Measurements from ENCODE around the gene ZNF593. TPM values are rescaled to one million over a fixed set of nuclear protein-coding genes. Genes with fewer than 3 reads are reported as not detected.

Gene ZNF593
- total and polyA plus RNA-seq, 9 of the 15 experiments (the other 6 are each of a cell fraction or from before 2014, with no cell fraction given) = 9.8 to 334 (median 48.2) TPM

DNA sequence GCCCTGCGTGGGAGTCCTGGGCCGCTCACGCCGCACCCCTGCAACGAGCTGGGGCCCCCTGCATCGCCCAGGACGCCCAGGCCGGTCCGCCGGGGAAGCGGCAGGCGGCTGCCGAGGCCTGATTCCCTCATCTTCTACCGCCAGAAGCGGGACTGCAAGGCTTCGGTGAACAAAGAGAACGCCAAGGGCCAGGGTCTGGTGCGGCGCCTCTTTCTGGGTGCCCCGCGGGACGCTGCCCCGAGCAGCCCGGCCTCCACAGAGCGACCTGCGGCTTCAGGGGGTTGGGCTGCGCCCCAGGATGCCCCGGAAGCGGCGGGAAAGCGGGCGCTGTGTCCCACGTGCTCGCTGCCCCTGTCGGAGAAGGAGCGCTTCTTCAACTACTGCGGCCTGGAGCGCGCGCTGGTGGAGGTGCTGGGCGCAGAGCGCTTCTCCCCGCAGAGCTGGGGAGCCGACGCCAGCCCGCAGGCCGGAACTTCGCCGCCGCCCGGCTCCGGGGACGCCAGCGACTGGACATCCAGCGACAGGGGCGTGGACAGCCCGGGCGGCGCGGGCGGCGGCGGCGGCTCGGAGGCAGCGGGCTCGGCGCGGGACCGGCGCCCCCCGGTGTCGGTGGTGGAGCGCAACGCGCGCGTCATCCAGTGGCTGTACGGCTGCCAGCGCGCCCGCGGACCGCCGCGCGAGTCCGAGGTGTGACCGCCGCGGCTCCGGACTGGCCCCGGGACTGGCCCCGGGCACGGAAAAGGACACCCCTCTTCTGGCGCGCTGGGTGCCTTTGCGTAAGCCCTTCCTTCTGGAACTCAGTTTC is 8.1 kb upstream of the ZNF593 start (continued):
- TF ChIP-seq, protein P1, sequence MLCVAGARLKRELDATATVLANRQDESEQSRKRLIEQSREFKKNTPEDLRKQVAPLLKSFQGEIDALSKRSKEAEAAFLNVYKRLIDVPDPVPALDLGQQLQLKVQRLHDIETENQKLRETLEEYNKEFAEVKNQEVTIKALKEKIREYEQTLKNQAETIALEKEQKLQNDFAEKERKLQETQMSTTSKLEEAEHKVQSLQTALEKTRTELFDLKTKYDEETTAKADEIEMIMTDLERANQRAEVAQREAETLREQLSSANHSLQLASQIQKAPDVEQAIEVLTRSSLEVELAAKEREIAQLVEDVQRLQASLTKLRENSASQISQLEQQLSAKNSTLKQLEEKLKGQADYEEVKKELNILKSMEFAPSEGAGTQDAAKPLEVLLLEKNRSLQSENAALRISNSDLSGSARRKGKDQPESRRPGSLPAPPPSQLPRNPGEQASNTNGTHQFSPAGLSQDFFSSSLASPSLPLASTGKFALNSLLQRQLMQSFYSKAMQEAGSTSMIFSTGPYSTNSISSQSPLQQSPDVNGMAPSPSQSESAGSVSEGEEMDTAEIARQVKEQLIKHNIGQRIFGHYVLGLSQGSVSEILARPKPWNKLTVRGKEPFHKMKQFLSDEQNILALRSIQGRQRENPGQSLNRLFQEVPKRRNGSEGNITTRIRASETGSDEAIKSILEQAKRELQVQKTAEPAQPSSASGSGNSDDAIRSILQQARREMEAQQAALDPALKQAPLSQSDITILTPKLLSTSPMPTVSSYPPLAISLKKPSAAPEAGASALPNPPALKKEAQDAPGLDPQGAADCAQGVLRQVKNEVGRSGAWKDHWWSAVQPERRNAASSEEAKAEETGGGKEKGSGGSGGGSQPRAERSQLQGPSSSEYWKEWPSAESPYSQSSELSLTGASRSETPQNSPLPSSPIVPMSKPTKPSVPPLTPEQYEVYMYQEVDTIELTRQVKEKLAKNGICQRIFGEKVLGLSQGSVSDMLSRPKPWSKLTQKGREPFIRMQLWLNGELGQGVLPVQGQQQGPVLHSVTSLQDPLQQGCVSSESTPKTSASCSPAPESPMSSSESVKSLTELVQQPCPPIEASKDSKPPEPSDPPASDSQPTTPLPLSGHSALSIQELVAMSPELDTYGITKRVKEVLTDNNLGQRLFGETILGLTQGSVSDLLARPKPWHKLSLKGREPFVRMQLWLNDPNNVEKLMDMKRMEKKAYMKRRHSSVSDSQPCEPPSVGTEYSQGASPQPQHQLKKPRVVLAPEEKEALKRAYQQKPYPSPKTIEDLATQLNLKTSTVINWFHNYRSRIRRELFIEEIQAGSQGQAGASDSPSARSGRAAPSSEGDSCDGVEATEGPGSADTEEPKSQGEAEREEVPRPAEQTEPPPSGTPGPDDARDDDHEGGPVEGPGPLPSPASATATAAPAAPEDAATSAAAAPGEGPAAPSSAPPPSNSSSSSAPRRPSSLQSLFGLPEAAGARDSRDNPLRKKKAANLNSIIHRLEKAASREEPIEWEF (CRISPR knock-in tag; IDR thresholded peaks at IDR 0.05) = no peak
- TF ChIP-seq, protein P2, sequence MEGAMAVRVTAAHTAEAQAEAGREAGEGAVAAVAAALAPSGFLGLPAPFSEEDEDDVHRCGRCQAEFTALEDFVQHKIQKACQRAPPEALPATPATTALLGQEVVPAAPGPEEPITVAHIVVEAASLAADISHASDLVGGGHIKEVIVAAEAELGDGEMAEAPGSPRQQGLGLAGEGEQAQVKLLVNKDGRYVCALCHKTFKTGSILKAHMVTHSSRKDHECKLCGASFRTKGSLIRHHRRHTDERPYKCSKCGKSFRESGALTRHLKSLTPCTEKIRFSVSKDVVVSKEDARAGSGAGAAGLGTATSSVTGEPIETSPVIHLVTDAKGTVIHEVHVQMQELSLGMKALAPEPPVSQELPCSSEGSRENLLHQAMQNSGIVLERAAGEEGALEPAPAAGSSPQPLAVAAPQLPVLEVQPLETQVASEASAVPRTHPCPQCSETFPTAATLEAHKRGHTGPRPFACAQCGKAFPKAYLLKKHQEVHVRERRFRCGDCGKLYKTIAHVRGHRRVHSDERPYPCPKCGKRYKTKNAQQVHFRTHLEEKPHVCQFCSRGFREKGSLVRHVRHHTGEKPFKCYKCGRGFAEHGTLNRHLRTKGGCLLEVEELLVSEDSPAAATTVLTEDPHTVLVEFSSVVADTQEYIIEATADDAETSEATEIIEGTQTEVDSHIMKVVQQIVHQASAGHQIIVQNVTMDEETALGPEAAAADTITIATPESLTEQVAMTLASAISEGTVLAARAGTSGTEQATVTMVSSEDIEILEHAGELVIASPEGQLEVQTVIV (CRISPR knock-in tag; IDR thresholded peaks at IDR 0.05; ENCODE audit: borderline replicate concordance) = no peak
- TF ChIP-seq ZNF778 (CRISPR knock-in tag; IDR thresholded peaks at IDR 0.05) = no peak
- TF ChIP-seq ZKSCAN3 (CRISPR knock-in tag; IDR thresholded peaks at IDR 0.05) = no peak
- TF ChIP-seq ZNF239 (CRISPR knock-in tag; IDR thresholded peaks at IDR 0.05) = peak; percentile 50; the same call in 1 of the 2 replicates
- TF ChIP-seq STAT5A (IDR thresholded peaks at IDR 0.05; ENCODE audit: borderline replicate concordance, low read length) = no peak
- no peak for TF ChIP-seq ZNF584 (CRISPR knock-in tag; IDR thresholded peaks at IDR 0.05; ENCODE audit: low read depth)
- TF ChIP-seq LEF1 (IDR thresholded peaks at IDR 0.05) = no peak
- no peak for TF ChIP-seq DACH1 (IDR thresholded peaks at IDR 0.05; ENCODE audit: partially characterized antibody)
- TF ChIP-seq, protein P3, sequence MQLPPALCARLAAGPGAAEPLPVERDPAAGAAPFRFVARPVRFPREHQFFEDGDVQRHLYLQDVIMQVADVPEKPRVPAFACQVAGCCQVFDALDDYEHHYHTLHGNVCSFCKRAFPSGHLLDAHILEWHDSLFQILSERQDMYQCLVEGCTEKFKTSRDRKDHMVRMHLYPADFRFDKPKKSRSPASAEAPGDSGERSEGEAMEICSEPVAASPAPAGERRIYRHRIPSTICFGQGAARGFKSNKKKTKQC (CRISPR knock-in tag; IDR thresholded peaks at IDR 0.05) = peak; percentile 94
- 0 out of 2 replicates have a peak, but pooled peaks have one; percentile 39 for TF ChIP-seq ZNF311 (CRISPR knock-in tag; IDR thresholded peaks at IDR 0.05)
- TF ChIP-seq ZSCAN29 (IDR thresholded peaks at IDR 0.05) = no peak
- TF ChIP-seq, protein P4, sequence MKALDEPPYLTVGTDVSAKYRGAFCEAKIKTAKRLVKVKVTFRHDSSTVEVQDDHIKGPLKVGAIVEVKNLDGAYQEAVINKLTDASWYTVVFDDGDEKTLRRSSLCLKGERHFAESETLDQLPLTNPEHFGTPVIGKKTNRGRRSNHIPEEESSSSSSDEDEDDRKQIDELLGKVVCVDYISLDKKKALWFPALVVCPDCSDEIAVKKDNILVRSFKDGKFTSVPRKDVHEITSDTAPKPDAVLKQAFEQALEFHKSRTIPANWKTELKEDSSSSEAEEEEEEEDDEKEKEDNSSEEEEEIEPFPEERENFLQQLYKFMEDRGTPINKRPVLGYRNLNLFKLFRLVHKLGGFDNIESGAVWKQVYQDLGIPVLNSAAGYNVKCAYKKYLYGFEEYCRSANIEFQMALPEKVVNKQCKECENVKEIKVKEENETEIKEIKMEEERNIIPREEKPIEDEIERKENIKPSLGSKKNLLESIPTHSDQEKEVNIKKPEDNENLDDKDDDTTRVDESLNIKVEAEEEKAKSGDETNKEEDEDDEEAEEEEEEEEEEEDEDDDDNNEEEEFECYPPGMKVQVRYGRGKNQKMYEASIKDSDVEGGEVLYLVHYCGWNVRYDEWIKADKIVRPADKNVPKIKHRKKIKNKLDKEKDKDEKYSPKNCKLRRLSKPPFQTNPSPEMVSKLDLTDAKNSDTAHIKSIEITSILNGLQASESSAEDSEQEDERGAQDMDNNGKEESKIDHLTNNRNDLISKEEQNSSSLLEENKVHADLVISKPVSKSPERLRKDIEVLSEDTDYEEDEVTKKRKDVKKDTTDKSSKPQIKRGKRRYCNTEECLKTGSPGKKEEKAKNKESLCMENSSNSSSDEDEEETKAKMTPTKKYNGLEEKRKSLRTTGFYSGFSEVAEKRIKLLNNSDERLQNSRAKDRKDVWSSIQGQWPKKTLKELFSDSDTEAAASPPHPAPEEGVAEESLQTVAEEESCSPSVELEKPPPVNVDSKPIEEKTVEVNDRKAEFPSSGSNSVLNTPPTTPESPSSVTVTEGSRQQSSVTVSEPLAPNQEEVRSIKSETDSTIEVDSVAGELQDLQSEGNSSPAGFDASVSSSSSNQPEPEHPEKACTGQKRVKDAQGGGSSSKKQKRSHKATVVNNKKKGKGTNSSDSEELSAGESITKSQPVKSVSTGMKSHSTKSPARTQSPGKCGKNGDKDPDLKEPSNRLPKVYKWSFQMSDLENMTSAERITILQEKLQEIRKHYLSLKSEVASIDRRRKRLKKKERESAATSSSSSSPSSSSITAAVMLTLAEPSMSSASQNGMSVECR (CRISPR knock-in tag; IDR thresholded peaks at IDR 0.05) = peak; percentile 88
